Measurements from ENCODE around the gene ACVR1.

DNA sequence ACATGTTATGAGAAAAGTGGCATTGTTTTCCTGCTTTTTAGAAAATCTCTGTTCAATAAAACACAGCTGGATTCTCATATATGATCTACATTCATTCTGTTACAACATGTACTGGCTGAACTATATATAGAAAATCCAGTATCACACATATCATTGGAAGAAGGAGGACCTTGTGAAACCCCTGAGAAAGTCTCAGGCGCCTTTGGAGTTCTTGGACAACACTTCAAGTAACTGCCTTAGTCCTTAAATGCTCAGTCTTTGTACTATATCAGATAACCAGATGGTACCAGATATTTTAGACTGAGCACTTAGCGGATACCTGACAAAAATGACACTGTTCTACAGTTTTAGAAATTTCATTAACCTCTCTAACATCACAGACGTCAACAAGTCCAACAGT, 72.2 kb downstream of the ACVR1 start:
- TF ChIP-seq, protein P1, sequence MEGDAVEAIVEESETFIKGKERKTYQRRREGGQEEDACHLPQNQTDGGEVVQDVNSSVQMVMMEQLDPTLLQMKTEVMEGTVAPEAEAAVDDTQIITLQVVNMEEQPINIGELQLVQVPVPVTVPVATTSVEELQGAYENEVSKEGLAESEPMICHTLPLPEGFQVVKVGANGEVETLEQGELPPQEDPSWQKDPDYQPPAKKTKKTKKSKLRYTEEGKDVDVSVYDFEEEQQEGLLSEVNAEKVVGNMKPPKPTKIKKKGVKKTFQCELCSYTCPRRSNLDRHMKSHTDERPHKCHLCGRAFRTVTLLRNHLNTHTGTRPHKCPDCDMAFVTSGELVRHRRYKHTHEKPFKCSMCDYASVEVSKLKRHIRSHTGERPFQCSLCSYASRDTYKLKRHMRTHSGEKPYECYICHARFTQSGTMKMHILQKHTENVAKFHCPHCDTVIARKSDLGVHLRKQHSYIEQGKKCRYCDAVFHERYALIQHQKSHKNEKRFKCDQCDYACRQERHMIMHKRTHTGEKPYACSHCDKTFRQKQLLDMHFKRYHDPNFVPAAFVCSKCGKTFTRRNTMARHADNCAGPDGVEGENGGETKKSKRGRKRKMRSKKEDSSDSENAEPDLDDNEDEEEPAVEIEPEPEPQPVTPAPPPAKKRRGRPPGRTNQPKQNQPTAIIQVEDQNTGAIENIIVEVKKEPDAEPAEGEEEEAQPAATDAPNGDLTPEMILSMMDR (IDR thresholded peaks at IDR 0.05), result no peak
- no peak for TF ChIP-seq ZFX (IDR thresholded peaks at IDR 0.05; ENCODE audit: borderline replicate concordance)

All from 22Rv1 (cell line).